Occipital lobe (tissue), 2 donors: ENCODE measurements around the gene MORC2. TPM values are rescaled to one million over a fixed set of nuclear protein-coding genes. Genes with fewer than 3 reads are reported as not detected.
A peak's percentile ranks its signal among the peaks of the same experiment; 100 is the strongest.

Experiments
- DNase-seq: peaks from one replicate; lab custom pipeline; 2025; lab: John Stamatoyannopoulos, UW
- total RNA-seq: library from RNA; depleted of rRNA; stranded (reverse); fragments of >200 nt; gene quantifications from one replicate; pipeline ENCODE4 v1.2.3, GENCODE V29; 2014

MORC2 gene
- total RNA-seq, 1 donor from 2014 or later: 20.7 TPM

- DNase-seq: no peak
These were observed 18.5 kb downstream of the MORC2 start for GRCh38 chr22:30949934-30950660.

GRCh38 chr22:30948930-30949342, 19.6 kb downstream of the MORC2 start:
- no peak for DNase-seq

DNA sequence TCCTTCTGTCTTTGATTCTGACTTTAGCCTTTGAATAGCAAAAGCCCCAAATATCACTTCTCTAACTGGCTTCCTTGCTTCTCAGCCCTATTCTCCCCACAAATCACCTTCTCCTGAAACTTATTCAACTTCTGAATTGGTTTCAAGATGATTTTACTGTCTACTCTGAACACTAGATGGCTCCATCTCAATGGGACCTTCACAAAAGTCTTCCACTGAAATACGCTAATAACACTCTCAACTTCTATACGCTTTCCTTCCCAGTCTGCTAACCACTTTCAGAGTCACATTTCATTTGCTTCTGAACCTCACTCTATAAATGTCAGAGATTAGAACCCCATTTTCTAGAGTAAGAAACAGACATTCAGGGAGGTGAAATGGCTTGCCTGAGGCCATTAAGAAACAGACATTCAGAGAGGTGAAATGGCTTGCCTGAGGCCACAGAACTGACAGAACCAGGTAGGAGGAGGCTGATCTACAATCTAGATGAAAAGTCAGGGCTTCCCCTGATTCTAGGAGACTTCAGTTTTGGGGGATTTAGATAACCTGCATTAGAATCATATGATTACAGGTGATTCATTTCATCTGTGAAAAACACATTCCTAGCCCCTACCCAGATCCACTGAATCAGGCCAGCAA, 20.6 kb downstream of the MORC2 start:
- no peak for DNase-seq

- peak; percentile 8 for DNase-seq
These were observed 21.3 kb downstream of the MORC2 start for GRCh38 chr22:30947173-30947815.

DNA sequence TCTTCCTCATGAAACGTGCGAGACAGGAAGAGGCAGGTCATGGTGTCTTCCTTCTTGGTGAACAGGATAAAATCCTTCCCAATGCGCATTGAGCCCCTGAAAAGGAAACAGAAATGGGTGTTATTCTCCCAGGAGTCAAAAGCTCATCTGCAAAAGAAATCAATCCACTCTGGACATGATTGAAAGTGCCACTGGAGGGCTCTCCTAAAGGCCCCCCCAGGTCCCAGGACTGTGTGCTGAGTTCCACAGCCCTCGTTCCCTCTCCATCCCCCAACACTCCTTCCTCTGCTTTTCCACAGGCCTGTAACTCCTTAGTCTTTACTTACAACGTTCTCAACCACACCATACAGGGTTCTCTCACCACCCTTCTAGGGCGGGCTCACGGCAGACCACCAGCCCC, 22.2 kb downstream of the MORC2 start:
- DNase-seq: no peak

DNA sequence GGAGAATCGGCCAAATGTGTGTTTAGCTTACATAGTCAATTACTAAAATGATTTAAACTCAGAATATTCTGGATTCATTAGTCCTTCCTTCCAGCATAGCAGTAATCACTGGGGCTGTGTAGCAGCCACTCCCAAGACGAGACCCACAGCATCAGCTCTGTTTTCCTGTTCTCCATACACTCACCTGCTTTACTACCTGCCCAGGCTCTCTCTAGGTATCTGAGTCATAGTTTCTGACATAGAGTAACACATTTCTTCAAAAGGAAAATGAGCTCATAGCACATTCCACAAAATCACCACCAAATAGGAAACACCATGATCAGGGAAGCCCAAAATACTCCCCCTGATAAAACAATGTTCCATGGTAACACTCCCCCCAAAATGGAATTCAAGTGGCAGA, 22.9 kb downstream of the MORC2 start:
- no peak for DNase-seq

- no peak for DNase-seq
These were observed 23.6 kb downstream of the MORC2 start for GRCh38 chr22:30944986-30945385.

GRCh38 chr22:30943368-30943767, 25.2 kb downstream of the MORC2 start:
- no peak for DNase-seq

GRCh38 chr22:30941363-30941740, 27.2 kb downstream of the MORC2 start:
- no peak for DNase-seq

GRCh38 chr22:30940685-30941362, 27.8 kb downstream of the MORC2 start:
- DNase-seq: no peak

DNA sequence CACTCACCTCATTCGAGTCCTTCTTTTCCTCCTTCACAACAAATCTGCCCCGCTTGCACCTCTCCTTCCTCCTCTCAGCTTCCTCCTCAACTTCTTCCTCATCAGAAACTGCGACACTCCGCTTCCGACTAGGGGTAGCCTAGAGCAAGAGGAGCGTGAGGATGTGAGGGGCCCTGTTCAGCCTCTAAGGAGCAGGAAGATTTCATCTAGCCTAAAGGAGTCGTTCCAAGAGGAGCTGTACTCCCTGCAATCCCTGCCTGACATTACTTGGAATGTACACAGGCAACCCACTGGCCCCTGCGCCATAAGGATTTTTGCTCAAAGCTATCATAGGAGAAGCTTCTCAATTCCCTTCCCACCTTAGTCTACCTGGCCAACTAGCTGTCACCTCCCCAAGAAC, 34.5 kb downstream of the MORC2 start:
- no peak for DNase-seq

DNA sequence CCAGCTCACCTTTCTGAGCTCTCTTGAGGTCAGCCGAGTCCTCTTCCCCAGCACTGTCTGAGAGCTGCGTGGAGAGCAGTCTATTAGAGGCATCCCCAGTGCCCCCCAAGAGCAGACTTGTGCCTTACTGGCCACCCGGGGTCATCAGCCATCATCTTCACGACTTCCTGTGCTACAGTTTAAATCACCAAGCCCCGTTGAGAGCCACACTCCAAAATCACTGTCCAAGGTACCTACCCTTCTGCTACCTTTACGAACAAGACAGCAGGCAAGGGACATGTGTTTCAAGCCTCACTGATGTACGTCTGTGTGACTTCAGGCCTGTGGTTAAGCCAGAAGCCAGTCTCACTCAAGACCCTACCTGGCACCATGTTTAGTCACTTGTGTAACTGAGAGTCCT, 35.1 kb downstream of the MORC2 start:
- DNase-seq: no peak

- no peak for DNase-seq
These were observed 35.9 kb downstream of the MORC2 start for GRCh38 chr22:30932661-30933060.

- DNase-seq: no peak
These were observed 36.9 kb downstream of the MORC2 start for GRCh38 chr22:30931541-30932300.

- DNase-seq: no peak
These were observed 38.3 kb downstream of the MORC2 start for GRCh38 chr22:30930228-30930627.

DNA sequence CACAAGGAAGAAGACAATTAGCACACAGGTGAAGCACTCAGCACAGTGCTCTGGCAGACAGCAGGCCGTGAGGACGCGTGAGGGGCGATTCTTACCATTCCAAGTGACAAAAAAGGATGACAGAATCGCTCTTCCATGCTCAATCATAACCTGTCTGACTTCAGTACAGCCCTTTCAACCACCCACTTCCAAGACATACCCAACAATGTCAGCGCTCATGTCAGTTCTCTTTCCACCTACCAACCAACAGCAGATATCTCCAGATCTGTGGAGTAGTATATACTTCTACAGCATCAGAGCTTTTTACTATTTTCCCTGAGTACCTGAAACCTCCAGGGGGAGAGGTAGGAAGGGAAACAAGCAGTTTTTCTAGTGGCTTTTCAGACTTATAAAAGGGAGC, 40.2 kb downstream of the MORC2 start:
- no peak for DNase-seq

DNA sequence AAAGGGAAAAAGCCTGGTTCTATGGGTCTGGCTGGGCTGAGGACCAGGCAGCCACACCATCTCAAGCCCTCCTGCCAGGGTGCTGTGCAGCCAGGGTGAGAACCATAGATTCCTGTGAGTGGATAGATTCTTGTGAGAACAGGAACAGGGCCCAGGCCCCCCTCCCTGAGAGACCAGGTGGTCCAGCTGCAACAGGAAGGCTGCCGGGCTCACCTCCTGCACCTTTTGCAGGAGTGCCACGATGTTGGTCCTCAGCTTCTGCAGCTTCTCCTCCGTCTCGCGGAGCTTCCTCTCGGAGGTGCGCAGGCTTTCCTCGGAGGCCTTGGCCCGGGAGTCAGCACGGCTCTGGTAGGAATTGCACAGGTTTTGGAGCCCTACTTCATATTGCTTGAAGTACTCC, 40.8 kb downstream of the MORC2 start:
- DNase-seq: no peak

DNA sequence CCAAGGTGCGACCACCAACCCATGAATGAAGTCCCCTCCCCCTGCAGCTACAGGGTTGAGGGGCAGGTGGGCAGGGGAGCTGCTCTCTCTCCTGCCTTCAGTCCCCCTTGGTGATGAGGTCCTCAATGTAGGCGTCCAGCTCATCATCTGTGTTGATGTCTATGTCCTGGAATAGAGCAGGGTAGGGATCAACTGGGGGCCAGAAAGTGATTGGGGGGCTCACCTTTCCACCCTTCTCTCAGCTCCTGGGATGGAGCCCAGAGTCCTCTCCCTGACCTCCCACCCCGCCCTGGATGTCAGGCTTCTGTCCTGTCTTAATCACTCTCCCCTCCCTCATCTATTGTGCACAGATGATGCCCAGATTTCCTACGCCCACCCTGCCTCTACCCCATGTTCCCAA, 41.9 kb downstream of the MORC2 start:
- no peak for DNase-seq

GRCh38 chr22:30925667-30926066, 42.9 kb downstream of the MORC2 start:
- DNase-seq: no peak

GRCh38 chr22:30923168-30923900, 45.2 kb downstream of the MORC2 start:
- no peak for DNase-seq

DNA sequence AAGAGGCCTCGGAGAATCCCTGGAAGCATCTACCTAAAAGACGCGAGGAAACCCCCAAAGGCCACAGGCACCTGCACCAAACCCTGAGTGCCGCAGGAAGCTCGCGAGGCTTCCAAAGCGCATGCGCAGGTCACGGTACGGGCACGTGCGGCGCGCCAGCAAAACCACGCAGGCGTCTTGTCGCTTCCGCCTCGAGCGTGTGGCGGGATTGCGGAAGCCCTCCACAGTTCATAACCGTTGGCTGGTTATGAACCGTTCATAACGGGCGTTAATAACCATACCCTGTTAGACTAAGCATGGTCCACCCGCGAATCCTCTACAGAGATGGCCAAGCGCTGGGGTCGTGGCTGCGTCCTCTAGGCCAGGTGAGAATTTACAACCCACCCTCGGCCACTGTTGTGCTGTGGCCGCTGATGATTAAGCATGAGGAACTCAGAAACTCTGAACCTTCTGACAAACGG, 46.4 kb downstream of the MORC2 start:
- peak; percentile 7 for DNase-seq
